Measurements from ENCODE around the gene ANKRD63. TPM values are rescaled to one million over a fixed set of nuclear protein-coding genes. Genes with fewer than 3 reads are reported as not detected.

The ANKRD63 gene
- polyA plus RNA-seq, 1 of the 3 experiments (the other 2 are of a cell fraction), result not detected

DNA sequence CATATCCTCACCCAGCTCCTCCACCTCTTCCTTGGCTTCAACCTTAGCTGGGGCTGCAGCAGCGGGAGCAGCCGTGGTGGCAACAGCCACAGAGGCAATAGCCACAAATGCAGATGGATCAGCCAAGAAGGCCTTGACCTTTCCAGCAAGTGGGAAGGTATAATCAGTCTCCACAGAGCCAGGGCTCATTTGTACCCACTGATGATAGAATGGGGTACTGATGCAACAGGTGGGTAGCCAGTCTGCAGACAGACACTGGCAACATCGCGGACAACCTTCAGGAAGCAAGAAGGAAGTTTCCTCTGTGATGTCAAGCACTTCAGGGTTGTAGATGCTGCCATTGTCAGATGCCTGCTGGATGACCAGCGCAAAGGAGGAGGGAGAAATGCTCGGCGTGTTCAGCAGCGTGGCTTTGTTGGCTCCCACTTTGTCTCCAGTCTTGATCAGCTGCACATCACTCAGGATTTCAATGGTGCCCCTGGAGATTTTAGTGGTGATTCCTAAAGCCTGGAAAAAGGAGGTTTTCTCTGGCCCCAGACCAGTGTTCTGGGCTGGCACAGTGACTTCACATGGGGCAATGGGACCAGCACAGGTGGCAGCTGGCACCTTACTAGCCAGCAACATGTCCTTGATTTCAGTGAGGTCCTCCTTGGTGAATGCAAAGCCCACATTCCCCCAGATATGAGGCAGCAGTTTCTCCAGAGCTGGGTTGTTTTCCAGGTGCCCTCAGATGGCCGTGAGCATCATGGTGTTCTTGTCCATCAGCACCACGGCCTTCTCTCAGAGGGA lies 29.7 kb upstream of the ANKRD63 start:
- DNase-seq, result no peak
- POLR2A ChIA-PET, result interaction anchor here (0.6 kb wide), 1 partner anchor 84 kb away, joined by 5 read pairs; no protein-coding TSS in a partner anchor
- CTCF ChIA-PET, result interaction anchor here (0.6 to 70.6 kb wide), 7 partner anchors 2 to 110 kb away, joined by 3 to 2194 read pairs (median 65); partner anchors contain the start of genes ANKRD63, CCDC9B, DISP2 and INAFM2
- no peak overlapping the region for H3K4me2 ChIP-seq
- TF ChIP-seq RCOR1 (IDR thresholded peaks at IDR 0.05; ENCODE audit: low read length) (no peak), SMC3 (IDR thresholded peaks at IDR 0.05; ENCODE audit: low read depth, low read length) (no peak), RXRA (IDR thresholded peaks at IDR 0.05; ENCODE audit: borderline replicate concordance, low read depth) (no peak)
- no peaks in the 10 kb centered on the region for H3K9me2 ChIP-seq
- H3K27ac ChIP-seq (ENCODE audit: low read depth in 2 of 2, low read length in 1 of 2), result no peak overlapping the region
- H3K36me3 ChIP-seq (replicated peaks in 1 of 2; ENCODE audit: control insufficient read depth in 1 of 2, insufficient read depth in 2 of 2, low read length in 1 of 2), result no peaks in the 10 kb centered on the region
- peaks cover 7% of the 10 kb centered on the region for H3F3A ChIP-seq (replicated peaks; ENCODE audit: insufficient read depth)
- no peaks in the 10 kb centered on the region for H3K79me2 ChIP-seq (ENCODE audit: insufficient read depth)
- H3K27me3 ChIP-seq (ENCODE audit: insufficient read depth), result no peaks in the 10 kb centered on the region
- no peak overlapping the region for H3K9ac ChIP-seq
- no peaks in the 10 kb centered on the region for H3K9me3 ChIP-seq
- no peak overlapping the region for H3K4me3 ChIP-seq (ENCODE audit: low read depth in 2 of 2, low read length in 1 of 2)
- WGBS (ENCODE audit: low lambda C conversion rate), result 85% methylated on average over 8 of the region's 10 CpGs
- no peak overlapping the region for H2AFZ ChIP-seq (ENCODE audit: low read depth)
- no peaks in the 10 kb centered on the region for H4K20me1 ChIP-seq (ENCODE audit: insufficient read depth)
- peaks cover 7 to 17% of the 10 kb centered on the region in 2 experiments; a peak in 3 of 4 replicates for H3K4me1 ChIP-seq (ENCODE audit: control insufficient read depth in 1 of 2, insufficient read depth in 2 of 2, low read depth in 1 of 2, low read length in 1 of 2)

DNA sequence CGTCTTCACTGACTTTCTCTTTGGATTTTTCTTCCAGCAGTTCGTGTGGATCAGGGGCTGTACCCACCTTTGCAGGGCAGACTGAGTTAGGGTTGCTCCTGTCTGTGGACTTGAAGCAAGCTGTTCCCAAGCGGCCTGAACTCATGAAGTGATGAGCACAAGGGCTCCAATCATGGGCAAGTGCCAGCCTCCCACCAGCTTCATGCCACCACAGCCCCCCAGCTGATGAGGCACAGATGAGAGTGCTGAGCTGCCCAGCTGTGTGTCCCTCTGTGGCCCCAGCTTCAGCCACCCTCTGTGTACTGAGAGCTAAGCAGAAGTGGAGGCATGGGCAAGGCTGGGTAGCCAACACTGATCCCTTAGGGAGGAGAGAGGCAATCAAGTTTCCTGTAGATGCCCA lies 28.1 kb upstream of the ANKRD63 start:
- H3K4me1 ChIP-seq (ENCODE audit: control insufficient read depth in 1 of 2, insufficient read depth in 2 of 2, low read depth in 1 of 2, low read length in 1 of 2), result peaks cover 10 to 17% of the 10 kb centered on the region in 2 experiments; a peak in 3 of 4 replicates
- ChIA-PET CTCF (interaction anchor here (0.6 to 70.6 kb wide), 13 partner anchors 3 to 265 kb away, joined by 3 to 2194 read pairs (median 6); partner anchors contain the start of genes ANKRD63, CCDC9B, DISP2 and INAFM2), POLR2A (no interaction called here)
- H3F3A ChIP-seq (replicated peaks; ENCODE audit: insufficient read depth), result peaks cover 7% of the 10 kb centered on the region
- H3K9ac ChIP-seq, result no peak overlapping the region
- DNase-seq, result no peak
- WGBS (ENCODE audit: low lambda C conversion rate), result 23% methylated on average over 3 of the region's 3 CpGs
- H4K20me1 ChIP-seq (ENCODE audit: insufficient read depth), result no peaks in the 10 kb centered on the region
- H3K36me3 ChIP-seq (replicated peaks in 1 of 2; ENCODE audit: control insufficient read depth in 1 of 2, insufficient read depth in 2 of 2, low read length in 1 of 2), result no peaks in the 10 kb centered on the region
- no peak overlapping the region for H3K4me3 ChIP-seq (ENCODE audit: low read depth in 2 of 2, low read length in 1 of 2)
- no peaks in the 10 kb centered on the region for H3K9me2 ChIP-seq
- no peaks in the 10 kb centered on the region; the same call in 1 of the 2 replicates for H3K27me3 ChIP-seq (ENCODE audit: insufficient read depth)
- H3K79me2 ChIP-seq (ENCODE audit: insufficient read depth), result no peaks in the 10 kb centered on the region
- TF ChIP-seq TCF12 (IDR thresholded peaks at IDR 0.05) (no peak), SMC3 (IDR thresholded peaks at IDR 0.05; ENCODE audit: low read depth, low read length) (no peak), YY1 (IDR thresholded peaks at IDR 0.05; ENCODE audit: low read depth) (no peak), FOSL2 (IDR thresholded peaks at IDR 0.05; ENCODE audit: borderline replicate concordance, low read depth) (no peak), RFX5 (IDR thresholded peaks at IDR 0.05; ENCODE audit: low read length) (no peak), GABPA (IDR thresholded peaks at IDR 0.05; ENCODE audit: low read depth) (no peak), NFIC (IDR thresholded peaks at IDR 0.05; ENCODE audit: borderline replicate concordance) (no peak), CHD2 (IDR thresholded peaks at IDR 0.05; ENCODE audit: low read length, partially characterized antibody) (no peak), EP300 (IDR thresholded peaks at IDR 0.05; ENCODE audit: borderline replicate concordance in 1 of 2, low read depth in 1 of 2, low read length in 1 of 2) (no peak), RXRA (IDR thresholded peaks at IDR 0.05; ENCODE audit: borderline replicate concordance, low read depth) (no peak)
- TF ChIP-seq, protein P1, sequence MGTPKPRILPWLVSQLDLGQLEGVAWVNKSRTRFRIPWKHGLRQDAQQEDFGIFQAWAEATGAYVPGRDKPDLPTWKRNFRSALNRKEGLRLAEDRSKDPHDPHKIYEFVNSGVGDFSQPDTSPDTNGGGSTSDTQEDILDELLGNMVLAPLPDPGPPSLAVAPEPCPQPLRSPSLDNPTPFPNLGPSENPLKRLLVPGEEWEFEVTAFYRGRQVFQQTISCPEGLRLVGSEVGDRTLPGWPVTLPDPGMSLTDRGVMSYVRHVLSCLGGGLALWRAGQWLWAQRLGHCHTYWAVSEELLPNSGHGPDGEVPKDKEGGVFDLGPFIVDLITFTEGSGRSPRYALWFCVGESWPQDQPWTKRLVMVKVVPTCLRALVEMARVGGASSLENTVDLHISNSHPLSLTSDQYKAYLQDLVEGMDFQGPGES (IDR thresholded peaks at IDR 0.05; ENCODE audit: low read depth, low read length), result no peak
- TF ChIP-seq, protein P2, sequence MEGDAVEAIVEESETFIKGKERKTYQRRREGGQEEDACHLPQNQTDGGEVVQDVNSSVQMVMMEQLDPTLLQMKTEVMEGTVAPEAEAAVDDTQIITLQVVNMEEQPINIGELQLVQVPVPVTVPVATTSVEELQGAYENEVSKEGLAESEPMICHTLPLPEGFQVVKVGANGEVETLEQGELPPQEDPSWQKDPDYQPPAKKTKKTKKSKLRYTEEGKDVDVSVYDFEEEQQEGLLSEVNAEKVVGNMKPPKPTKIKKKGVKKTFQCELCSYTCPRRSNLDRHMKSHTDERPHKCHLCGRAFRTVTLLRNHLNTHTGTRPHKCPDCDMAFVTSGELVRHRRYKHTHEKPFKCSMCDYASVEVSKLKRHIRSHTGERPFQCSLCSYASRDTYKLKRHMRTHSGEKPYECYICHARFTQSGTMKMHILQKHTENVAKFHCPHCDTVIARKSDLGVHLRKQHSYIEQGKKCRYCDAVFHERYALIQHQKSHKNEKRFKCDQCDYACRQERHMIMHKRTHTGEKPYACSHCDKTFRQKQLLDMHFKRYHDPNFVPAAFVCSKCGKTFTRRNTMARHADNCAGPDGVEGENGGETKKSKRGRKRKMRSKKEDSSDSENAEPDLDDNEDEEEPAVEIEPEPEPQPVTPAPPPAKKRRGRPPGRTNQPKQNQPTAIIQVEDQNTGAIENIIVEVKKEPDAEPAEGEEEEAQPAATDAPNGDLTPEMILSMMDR (IDR thresholded peaks at IDR 0.05), result no peak
- no peak overlapping the region for H3K4me2 ChIP-seq
- H2AFZ ChIP-seq (ENCODE audit: low read depth), result no peak overlapping the region
- H3K27ac ChIP-seq (ENCODE audit: low read depth in 2 of 2, low read length in 1 of 2), result no peak overlapping the region
- no peaks in the 10 kb centered on the region for H3K9me3 ChIP-seq

Measured in SK-N-SH (cell line).